Measurements from ENCODE around the gene CBLB. TPM values are rescaled to one million over a fixed set of nuclear protein-coding genes. Genes with fewer than 3 reads are reported as not detected.

Gene CBLB
- total and polyA plus RNA-seq, 2 experiments from 2014 or later: 36.6 to 41.9 TPM

- no peak for DNase-seq
- in situ Hi-C loops (cut with MboI): no loop called here
- Histone ChIP-seq H3K9ac (no peak overlapping the region), H3K9me3 (ENCODE audit: low read depth) (no peaks in the 10 kb centered on the region), H3K27me3 (replicated peaks; ENCODE audit: insufficient read depth) (no peaks in the 10 kb centered on the region), H3K4me1 (ENCODE audit: insufficient read depth) (no peaks in the 10 kb centered on the region), H3F3A (ENCODE audit: insufficient read depth) (no peaks in the 10 kb centered on the region), H3K4me3 (no peak overlapping the region), H3K4me2 (ENCODE audit: unreplicated experiment) (no peak overlapping the region), H3K79me2 (ENCODE audit: insufficient read depth) (no peaks in the 10 kb centered on the region), H3K9me2 (ENCODE audit: insufficient read depth) (no peaks in the 10 kb centered on the region), H3K27ac (no peak overlapping the region), H2AFZ (peak overlapping the region; percentile 12), H4K20me1 (ENCODE audit: insufficient read depth) (no peaks in the 10 kb centered on the region), H3K36me3 (ENCODE audit: low read depth) (no peaks in the 10 kb centered on the region)
- no peak for TF ChIP-seq EZH2 (IDR thresholded peaks at IDR 0.05; ENCODE audit: insufficient read depth, poor library complexity, severe bottlenecking)
- TF ChIP-seq EZH2phosphoT487 (IDR thresholded peaks at IDR 0.05; ENCODE audit: insufficient read depth, low read depth): no peak
- 89 to 91% methylated on average over 1 of the region's 1 CpG for WGBS, 2 experiments (ENCODE audit: low coverage in 1 of 2, low lambda C conversion rate in 2 of 2, missing lambda C conversion rate in 2 of 2)
Measured at GRCh38 chr3:105891101-105891500, 22.3 kb upstream of the CBLB start.

GRCh38 chr3:105888621-105889579 lies 20.1 kb upstream of the CBLB start:
- in situ Hi-C loops (cut with MboI): no loop called here
- 92 to 94% methylated on average over 4 of the region's 4 CpGs for WGBS, 2 experiments (ENCODE audit: low coverage in 1 of 2, low lambda C conversion rate in 2 of 2, missing lambda C conversion rate in 2 of 2)

DNA sequence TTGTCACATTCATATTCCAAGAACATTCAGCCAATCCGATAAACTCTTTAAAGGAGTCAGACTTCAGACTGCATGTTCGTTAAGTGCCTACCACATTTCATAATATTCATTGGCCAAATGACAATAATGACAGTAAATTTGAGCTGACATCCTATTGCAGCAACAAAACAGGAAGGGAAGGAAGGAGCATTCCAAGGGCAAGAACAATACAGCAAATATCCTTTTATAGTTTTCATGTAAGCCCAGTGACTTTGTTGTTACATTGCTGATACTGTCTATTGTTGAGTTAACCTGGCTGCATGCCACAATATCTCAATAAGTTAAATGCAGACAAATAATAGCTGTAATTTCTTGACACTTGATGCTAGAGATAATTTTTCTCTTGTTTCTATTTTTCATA lies 16.4 kb upstream of the CBLB start:
- Histone ChIP-seq H3K4me2 (ENCODE audit: unreplicated experiment) (no peak overlapping the region), H3K79me2 (ENCODE audit: insufficient read depth) (no peaks in the 10 kb centered on the region), H3K4me1 (ENCODE audit: insufficient read depth) (peaks cover 20% of the 10 kb centered on the region), H3K4me3 (no peak overlapping the region), H3K9me3 (ENCODE audit: low read depth) (no peaks in the 10 kb centered on the region), H2AFZ (peak overlapping the region; percentile 20; the same call in 1 of the 2 replicates), H3K9me2 (ENCODE audit: insufficient read depth) (no peaks in the 10 kb centered on the region), H3K27me3 (replicated peaks; ENCODE audit: insufficient read depth) (no peaks in the 10 kb centered on the region), H3F3A (ENCODE audit: insufficient read depth) (peaks cover 12% of the 10 kb centered on the region), H3K9ac (no peak overlapping the region), H4K20me1 (ENCODE audit: insufficient read depth) (no peaks in the 10 kb centered on the region), H3K36me3 (ENCODE audit: low read depth) (no peaks in the 10 kb centered on the region), H3K27ac (no peak overlapping the region)
- TF ChIP-seq EZH2phosphoT487 (IDR thresholded peaks at IDR 0.05; ENCODE audit: insufficient read depth, low read depth) (no peak), EZH2 (IDR thresholded peaks at IDR 0.05; ENCODE audit: insufficient read depth, poor library complexity, severe bottlenecking) (no peak)
- DNase-seq: peak; percentile 25
- WGBS, 2 experiments (ENCODE audit: low coverage in 1 of 2, low lambda C conversion rate in 2 of 2, missing lambda C conversion rate in 2 of 2): 4 to 6% methylated on average over 2 of the region's 2 CpGs
- in situ Hi-C loops (cut with MboI): no loop called here

More at GRCh38 chr3:105888621-105889579, 20.1 kb upstream of the CBLB start:
- Histone ChIP-seq H3K79me2 (ENCODE audit: insufficient read depth) (no peaks in the 10 kb centered on the region), H3K9me3 (ENCODE audit: low read depth) (no peaks in the 10 kb centered on the region), H3K9me2 (ENCODE audit: insufficient read depth) (no peaks in the 10 kb centered on the region), H3K9ac (no peak overlapping the region), H3K4me1 (ENCODE audit: insufficient read depth) (peaks cover 14% of the 10 kb centered on the region), H2AFZ (no peak overlapping the region), H3K4me3 (no peak overlapping the region), H3K27me3 (replicated peaks; ENCODE audit: insufficient read depth) (no peaks in the 10 kb centered on the region), H3K4me2 (ENCODE audit: unreplicated experiment) (no peak overlapping the region), H3K27ac (no peak overlapping the region), H3K36me3 (ENCODE audit: low read depth) (no peaks in the 10 kb centered on the region), H4K20me1 (ENCODE audit: insufficient read depth) (no peaks in the 10 kb centered on the region), H3F3A (ENCODE audit: insufficient read depth) (peaks cover 7% of the 10 kb centered on the region)
- no peak for DNase-seq
- TF ChIP-seq EZH2phosphoT487 (IDR thresholded peaks at IDR 0.05; ENCODE audit: insufficient read depth, low read depth) (no peak), EZH2 (IDR thresholded peaks at IDR 0.05; ENCODE audit: insufficient read depth, poor library complexity, severe bottlenecking) (no peak)

DNA sequence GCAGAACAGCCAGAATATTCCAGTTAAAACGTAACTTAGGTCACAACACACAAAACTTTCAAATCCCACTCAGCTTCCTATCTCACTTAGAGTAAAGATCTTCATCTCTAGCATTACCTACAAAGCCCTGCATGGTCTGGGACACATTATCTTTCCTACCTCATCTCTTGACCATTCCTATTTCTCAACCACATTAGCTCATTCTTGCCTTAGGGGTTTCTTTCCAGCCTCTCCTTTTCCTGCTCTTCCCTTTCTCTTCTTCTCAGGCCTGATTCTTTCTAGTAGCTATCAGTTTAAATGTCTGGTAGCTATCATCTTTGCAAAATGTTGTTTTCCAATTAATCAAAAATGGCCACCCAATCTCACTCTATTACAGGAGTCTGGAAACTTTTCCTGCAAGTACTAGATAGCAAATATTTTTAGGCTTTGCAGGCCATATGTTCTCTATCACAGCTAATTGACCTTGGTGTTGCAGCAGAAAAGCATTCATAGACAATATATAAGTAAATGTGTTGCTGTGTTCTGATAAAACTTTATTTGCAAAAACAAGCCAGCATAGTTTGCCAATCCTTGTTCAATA lies 15.1 kb upstream of the CBLB start:
- Histone ChIP-seq H2AFZ (peak overlapping the region; percentile 54), H4K20me1 (ENCODE audit: insufficient read depth) (no peaks in the 10 kb centered on the region), H3K9me2 (ENCODE audit: insufficient read depth) (no peaks in the 10 kb centered on the region), H3F3A (ENCODE audit: insufficient read depth) (peaks cover 12% of the 10 kb centered on the region), H3K9ac (no peak overlapping the region), H3K27me3 (replicated peaks; ENCODE audit: insufficient read depth) (no peaks in the 10 kb centered on the region), H3K9me3 (ENCODE audit: low read depth) (no peaks in the 10 kb centered on the region), H3K4me3 (no peak overlapping the region), H3K4me1 (ENCODE audit: insufficient read depth) (peaks cover 20% of the 10 kb centered on the region), H3K79me2 (ENCODE audit: insufficient read depth) (no peaks in the 10 kb centered on the region), H3K27ac (peak overlapping the region; percentile 32; the same call in 1 of the 2 replicates), H3K4me2 (ENCODE audit: unreplicated experiment) (no peak overlapping the region), H3K36me3 (ENCODE audit: low read depth) (no peaks in the 10 kb centered on the region)
- peak; percentile 53 for DNase-seq
- no peak for TF ChIP-seq EZH2 (IDR thresholded peaks at IDR 0.05; ENCODE audit: insufficient read depth, poor library complexity, severe bottlenecking)
- no peak for TF ChIP-seq EZH2phosphoT487 (IDR thresholded peaks at IDR 0.05; ENCODE audit: insufficient read depth, low read depth)
- in situ Hi-C loops (cut with MboI): no loop called here
- WGBS, 2 experiments (ENCODE audit: low coverage in 1 of 2, low lambda C conversion rate in 2 of 2, missing lambda C conversion rate in 2 of 2): 68 to 70% methylated on average over 1 of the region's 1 CpG
